ENCODE measurements around the gene FFAR1.

The FFAR1 gene

GRCh38 chr19:35321291-35321690, 26.4 kb upstream of the FFAR1 start:
- FAIRE-seq (no peak), DNase-seq (ENCODE audit: insufficient read length, low spot score) (no peak)
- TF ChIP-seq CTCF (IDR thresholded peaks at IDR 0.05; ENCODE audit: insufficient read depth, missing control alignments): no peak

- FAIRE-seq: no peak
- TF ChIP-seq CTCF (IDR thresholded peaks at IDR 0.05; ENCODE audit: insufficient read depth, missing control alignments): no peak
Observed at GRCh38 chr19:35322014-35322413, 25.7 kb upstream of the FFAR1 start.

GRCh38 chr19:35327642-35328041, 20.1 kb upstream of the FFAR1 start:
- FAIRE-seq (no peak), DNase-seq (ENCODE audit: insufficient read length, low spot score) (no peak)
- TF ChIP-seq CTCF (IDR thresholded peaks at IDR 0.05; ENCODE audit: insufficient read depth, missing control alignments): no peak

More at GRCh38 chr19:35322014-35322413, 25.7 kb upstream of the FFAR1 start:
- DNase-seq (ENCODE audit: insufficient read length, low spot score): no peak

GRCh38 chr19:35328851-35329285, 18.8 kb upstream of the FFAR1 start, which contains the start of gene CD22:
TSS of gene CD22 (plus strand) at chr19:35329187. CDS start at chr19:35332041, 2,854 bp downstream.
- FAIRE-seq (no peak), DNase-seq (ENCODE audit: insufficient read length, low spot score) (no peak)
- TF ChIP-seq CTCF (IDR thresholded peaks at IDR 0.05; ENCODE audit: insufficient read depth, missing control alignments): no peak

GRCh38 chr19:35329323-35329722, 18.4 kb upstream of the FFAR1 start:
- no peak for TF ChIP-seq CTCF (IDR thresholded peaks at IDR 0.05; ENCODE audit: insufficient read depth, missing control alignments)
- DNase-seq (ENCODE audit: insufficient read length, low spot score): no peak
- no peak for FAIRE-seq

GRCh38 chr19:35330475-35330874, 17.2 kb upstream of the FFAR1 start:
- no peak for DNase-seq (ENCODE audit: insufficient read length, low spot score)
- TF ChIP-seq CTCF (IDR thresholded peaks at IDR 0.05; ENCODE audit: insufficient read depth, missing control alignments): no peak
- no peak for FAIRE-seq

GRCh38 chr19:35331551-35332214, 16.0 kb upstream of the FFAR1 start:
- DNase-seq (ENCODE audit: insufficient read length, low spot score) (no peak), FAIRE-seq (no peak)
- TF ChIP-seq CTCF (IDR thresholded peaks at IDR 0.05; ENCODE audit: insufficient read depth, missing control alignments): no peak
